BJ (cell line): ENCODE data around the gene HPD. TPM values are rescaled to one million over a fixed set of nuclear protein-coding genes. Genes with fewer than 3 reads are reported as not detected.
"Not testable (repeated sequence)": the region's sequence is repeated elsewhere in the genome, so short reads cannot be mapped to it uniquely, and the experiment has no call there.

Experiments used
- CTCF ChIA-PET: fragments of 350-600 bp; formaldehyde crosslinking; extraction: SDS; loops from one replicate; lab custom pipeline; 2021; ENCODE audit warnings: antibody characterized with exemption, inconsistent platforms; lab: Yijun Ruan, JAX
- POLR2A ChIA-PET: fragments of 300-600 bp; sonication (Branson Sonifier 250); formaldehyde crosslinking; extraction: SDS; loops from one replicate; lab custom pipeline; 2021; ENCODE audit warnings: antibody characterized with exemption; lab: Charles Lee
- DNase-seq: peaks from one replicate; pipeline ENCODE4 v3.0.0-alpha.2; 2011; ENCODE audit warnings: low read depth
- H3K27me3 ChIP-seq: 2 replicates; pipeline ENCODE4 v1.6.0; 2011; ENCODE audit warnings: low read length; ENCODE audit not compliant: control insufficient read depth, insufficient read depth
- H3K36me3 ChIP-seq: 2 replicates; pipeline ENCODE4 v1.5.1; 2011; ENCODE audit warnings: low read length; ENCODE audit not compliant: control insufficient read depth, insufficient read depth
- H3K4me3 ChIP-seq: 2 replicates; pipeline ENCODE4 v1.5.1; 2011; ENCODE audit warnings: low read depth, mild to moderate bottlenecking, control low read depth, low read length
- polyA plus RNA-seq: library from polyadenylated mRNA; depleted of rRNA; stranded (reverse); fragments of >200 nt; gene quantifications from 2 replicates; pipeline ENCODE4 v1.2.3, GENCODE V29; 2011
- TF ChIP-seq, protein P1 (sequence below): IDR thresholded peaks from 2 replicates; pipeline ENCODE4 v1.5.1; 2011; ENCODE audit warnings: low read depth, mild to moderate bottlenecking, control low read depth, inconsistent platforms, low read length, moderate library complexity; ENCODE audit not compliant: insufficient read depth

HPD gene
- polyA plus RNA-seq, 1 experiment: not detected

DNA sequence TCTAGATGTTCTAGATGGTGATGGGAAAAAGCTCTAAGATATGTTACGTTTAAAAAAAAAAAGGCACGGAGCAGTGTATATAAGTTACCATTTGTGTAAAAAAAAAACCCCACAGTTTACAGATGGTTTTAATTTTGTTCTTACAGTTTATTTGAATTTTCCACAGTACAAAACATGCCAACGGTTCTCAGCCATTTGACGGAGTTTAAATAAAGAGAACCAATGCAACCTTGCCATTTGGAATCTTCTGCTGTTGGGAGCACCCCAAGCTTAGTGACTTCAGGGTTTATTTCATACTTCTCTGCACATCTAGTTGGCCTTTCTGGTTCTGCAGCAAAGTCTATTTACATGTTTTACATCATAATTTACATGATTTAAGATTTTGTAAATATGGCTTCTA is 7.7 kb upstream of the HPD start:
- Histone ChIP-seq H3K4me3 (no peak overlapping the region), H3K36me3 (no peaks in the 10 kb centered on the region), H3K27me3 (no peaks in the 10 kb centered on the region)
- TF ChIP-seq, protein P1, sequence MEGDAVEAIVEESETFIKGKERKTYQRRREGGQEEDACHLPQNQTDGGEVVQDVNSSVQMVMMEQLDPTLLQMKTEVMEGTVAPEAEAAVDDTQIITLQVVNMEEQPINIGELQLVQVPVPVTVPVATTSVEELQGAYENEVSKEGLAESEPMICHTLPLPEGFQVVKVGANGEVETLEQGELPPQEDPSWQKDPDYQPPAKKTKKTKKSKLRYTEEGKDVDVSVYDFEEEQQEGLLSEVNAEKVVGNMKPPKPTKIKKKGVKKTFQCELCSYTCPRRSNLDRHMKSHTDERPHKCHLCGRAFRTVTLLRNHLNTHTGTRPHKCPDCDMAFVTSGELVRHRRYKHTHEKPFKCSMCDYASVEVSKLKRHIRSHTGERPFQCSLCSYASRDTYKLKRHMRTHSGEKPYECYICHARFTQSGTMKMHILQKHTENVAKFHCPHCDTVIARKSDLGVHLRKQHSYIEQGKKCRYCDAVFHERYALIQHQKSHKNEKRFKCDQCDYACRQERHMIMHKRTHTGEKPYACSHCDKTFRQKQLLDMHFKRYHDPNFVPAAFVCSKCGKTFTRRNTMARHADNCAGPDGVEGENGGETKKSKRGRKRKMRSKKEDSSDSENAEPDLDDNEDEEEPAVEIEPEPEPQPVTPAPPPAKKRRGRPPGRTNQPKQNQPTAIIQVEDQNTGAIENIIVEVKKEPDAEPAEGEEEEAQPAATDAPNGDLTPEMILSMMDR: no peak
- ChIA-PET CTCF (interaction anchor here (1.0 kb wide), 1 partner anchor 22 kb away, joined by 3 read pairs; the partner anchor contains the start of gene PSMD9), POLR2A (no interaction called here)
- DNase-seq: no peak

DNA sequence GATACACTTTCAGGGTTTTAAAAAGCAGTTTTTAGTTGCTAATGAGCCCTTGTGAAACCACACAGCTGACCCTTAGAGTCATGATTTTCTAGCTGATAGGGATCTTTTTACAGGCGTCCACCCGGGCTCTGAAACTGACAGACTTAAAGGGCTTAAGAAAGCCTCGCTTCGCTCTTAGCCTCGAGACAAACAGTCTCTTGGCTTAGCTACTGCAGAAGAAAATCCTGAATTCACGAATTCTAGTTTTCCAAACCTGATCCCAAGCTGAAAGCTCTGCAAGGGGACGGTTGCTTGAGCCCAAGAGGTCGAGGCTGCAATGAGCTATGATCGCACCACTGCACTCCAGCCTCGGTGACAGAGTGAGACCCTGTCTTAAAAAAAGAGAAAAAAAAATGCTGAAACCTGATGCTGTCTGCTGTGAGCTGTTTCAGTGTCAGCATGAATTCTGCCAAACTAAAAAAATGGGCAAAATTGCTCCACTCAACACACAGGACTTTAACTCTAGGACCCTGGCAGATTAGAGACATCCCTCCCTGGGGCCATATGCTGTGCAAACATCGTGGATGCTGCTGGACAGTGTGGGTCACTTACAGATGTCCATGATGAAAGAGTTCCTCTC is 3.1 kb upstream of the HPD start:
- CTCF ChIA-PET: interaction anchor here (0.6 to 3.7 kb wide), 4 partner anchors 18 to 1183 kb away, joined by 3 to 15 read pairs (median 3); partner anchors contain the start of gene RHOF
- H3K27me3 ChIP-seq: no peaks in the 10 kb centered on the region
- no peak for DNase-seq
- POLR2A ChIA-PET: interaction anchor here (0.7 kb wide), 2 partner anchors 80 to 320 kb away, joined by 4 read pairs; no protein-coding TSS in a partner anchor
- no peak overlapping the region for H3K4me3 ChIP-seq
- TF ChIP-seq, protein P1: no peak
- H3K36me3 ChIP-seq: no peaks in the 10 kb centered on the region

GRCh38 chr12:121860699-121861098 is 2.0 kb upstream of the HPD start:
- DNase-seq, POLR2A ChIA-PET, H3K27me3 ChIP-seq, H3K4me3 ChIP-seq, H3K36me3 ChIP-seq: not testable (repeated sequence)
- CTCF ChIA-PET: interaction anchor here (1.1 to 3.7 kb wide), 2 partner anchors 19 to 66 kb away, joined by 3 to 15 read pairs; partner anchors contain the start of gene RHOF

DNA sequence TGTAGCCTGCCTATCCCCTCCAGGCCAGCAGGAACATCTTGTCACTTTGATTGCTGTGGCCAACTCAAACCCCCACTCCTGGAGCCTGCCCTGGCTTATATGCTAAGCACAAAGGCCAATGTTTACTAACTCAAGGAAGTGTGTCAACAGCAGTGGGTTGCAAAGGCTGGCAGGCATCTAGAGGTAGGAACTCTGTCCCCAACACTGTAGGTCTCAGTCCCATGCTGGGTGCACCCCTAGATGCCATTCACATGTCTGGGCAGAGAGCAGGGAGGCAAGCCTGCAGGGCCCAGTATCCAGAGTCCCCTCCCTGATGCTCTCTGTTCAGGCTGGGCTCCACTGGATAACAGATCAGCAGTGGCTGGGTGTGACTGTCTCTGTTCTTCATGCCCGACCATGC is 1.6 kb upstream of the HPD start:
- H3K36me3 ChIP-seq: no peaks in the 10 kb centered on the region
- TF ChIP-seq, protein P1: no peak
- H3K27me3 ChIP-seq: peaks cover 4% of the 10 kb centered on the region
- CTCF ChIA-PET: no interaction called here
- POLR2A ChIA-PET: no interaction called here
- DNase-seq: no peak
- no peak overlapping the region for H3K4me3 ChIP-seq

- ChIA-PET CTCF (interaction anchor here (0.8 kb wide), 1 partner anchor 25 kb away, joined by 3 read pairs; no protein-coding TSS in a partner anchor), POLR2A (no interaction called here)
- Histone ChIP-seq H3K36me3 (no peaks in the 10 kb centered on the region), H3K4me3 (no peak overlapping the region), H3K27me3 (peaks cover 7% of the 10 kb centered on the region)
- DNase-seq: no peak
- TF ChIP-seq, protein P1: no peak
Measured at GRCh38 chr12:121858318-121858661, 369 bp downstream of the HPD start.
